ENCODE results near the gene CIART.

- TF ChIP-seq CTCF (IDR thresholded peaks at IDR 0.05): no peak
- no peak for TF ChIP-seq REST (IDR thresholded peaks at IDR 0.05; ENCODE audit: insufficient read depth in 1 of 2, low read depth in 2 of 2, low read length in 1 of 2)
Measured at GRCh38 chr1:150261367-150261766, 21.0 kb upstream of the CIART start.

Measured in Panc1 (cell line).